ENCODE data around the gene ERCC6L2. TPM values are rescaled to one million over a fixed set of nuclear protein-coding genes. Genes with fewer than 3 reads are reported as not detected.

The ERCC6L2 gene
- total RNA-seq, 1 experiment from 2014 or later = 39.2 TPM

GRCh38 chr9:95981761-95982390, 106.4 kb downstream of the ERCC6L2 start:
- TF ChIP-seq REST (IDR thresholded peaks at IDR 0.05; ENCODE audit: low read depth) = no peak
- TF ChIP-seq RAD21 (IDR thresholded peaks at IDR 0.05; ENCODE audit: low read depth) = no peak
- TF ChIP-seq EZH2phosphoT487 (IDR thresholded peaks at IDR 0.05; ENCODE audit: borderline replicate concordance) = no peak
- TF ChIP-seq ATF3 (IDR thresholded peaks at IDR 0.05) = no peak
- TF ChIP-seq POLR2A (IDR thresholded peaks at IDR 0.05; ENCODE audit: borderline replicate concordance, extremely low read depth, insufficient read depth, insufficient read length) = no peak
- ChIA-PET POLR2A (no interaction called here), RAD21 (ENCODE audit: low non-redundant PET in 1 of 2, low total read pairs in 2 of 2, uncharacterized antibody in 2 of 2, unreplicated experiment in 2 of 2) (no interaction called here), CTCF (no interaction called here)
- no peak overlapping the region for H2AFZ ChIP-seq (ENCODE audit: low read depth, low read length, poor library complexity, severe bottlenecking)
- intact Hi-C loops (cut with micrococcal nuclease) = no loop called here
- ATAC-seq (no peak), DNase-seq (ENCODE audit: low read depth, low spot score) (no peak)
- no peak overlapping the region for H3K4me3 ChIP-seq (replicated peaks in 1 of 2; ENCODE audit: low read depth in 1 of 2, low read length in 2 of 2)
- no TSS peak for BruUV-seq (replicated peaks)
- H3K79me2 ChIP-seq (ENCODE audit: insufficient read depth, low read length) = no peaks in the 10 kb centered on the region
- H3K4me2 ChIP-seq (ENCODE audit: low read length) = no peak overlapping the region
- no peaks in the 10 kb centered on the region for H3K27me3 ChIP-seq (ENCODE audit: insufficient read depth, low read length)
- no peaks in the 10 kb centered on the region for H4K20me1 ChIP-seq (ENCODE audit: insufficient read depth)
- no peak overlapping the region for H3K9ac ChIP-seq (ENCODE audit: low read length)
- no peaks in the 10 kb centered on the region for H3K9me3 ChIP-seq (ENCODE audit: control insufficient read depth in 1 of 2, insufficient read depth in 1 of 2, low read depth in 1 of 2, low read length in 2 of 2)
- no peaks in the 10 kb centered on the region for H3K4me1 ChIP-seq (ENCODE audit: control insufficient read depth in 1 of 2, insufficient read depth in 2 of 2, low read length in 2 of 2)
- H3K9me2 ChIP-seq (ENCODE audit: insufficient read depth) = no peaks in the 10 kb centered on the region
- no peak overlapping the region for H3K27ac ChIP-seq (ENCODE audit: low read depth, low read length)
- peaks cover 0 to 6% of the 10 kb centered on the region in 2 experiments; a peak in 2 of 4 replicates for H3K36me3 ChIP-seq (ENCODE audit: control insufficient read depth in 1 of 2, insufficient read depth in 2 of 2, low read length in 2 of 2)
